Astrocyte of the spinal cord (primary cell): ENCODE data around the gene AIF1L.

Experiments used
- DNase-seq: peaks from one replicate; pipeline ENCODE4 v3.0.0; 2011; ENCODE audit warnings: low read depth, low spot score
- H3K4me3 ChIP-seq: 2 replicates; pipeline ENCODE4 v1.5.1; 2011; ENCODE audit warnings: low read depth, mild to moderate bottlenecking, low read length, moderate library complexity
- CTCF ChIP-seq: IDR thresholded peaks from 2 replicates; pipeline ENCODE4 v1.5.1; 2012; ENCODE audit warnings: low read depth, mild to moderate bottlenecking, low read length, inconsistent platforms
- in situ Hi-C: cut with HindIII; loops from 2 replicates; pipeline ENCODE4 v1.10.0; 2017; ENCODE audit warnings: low sequenced_read_pairs

The AIF1L gene

DNA sequence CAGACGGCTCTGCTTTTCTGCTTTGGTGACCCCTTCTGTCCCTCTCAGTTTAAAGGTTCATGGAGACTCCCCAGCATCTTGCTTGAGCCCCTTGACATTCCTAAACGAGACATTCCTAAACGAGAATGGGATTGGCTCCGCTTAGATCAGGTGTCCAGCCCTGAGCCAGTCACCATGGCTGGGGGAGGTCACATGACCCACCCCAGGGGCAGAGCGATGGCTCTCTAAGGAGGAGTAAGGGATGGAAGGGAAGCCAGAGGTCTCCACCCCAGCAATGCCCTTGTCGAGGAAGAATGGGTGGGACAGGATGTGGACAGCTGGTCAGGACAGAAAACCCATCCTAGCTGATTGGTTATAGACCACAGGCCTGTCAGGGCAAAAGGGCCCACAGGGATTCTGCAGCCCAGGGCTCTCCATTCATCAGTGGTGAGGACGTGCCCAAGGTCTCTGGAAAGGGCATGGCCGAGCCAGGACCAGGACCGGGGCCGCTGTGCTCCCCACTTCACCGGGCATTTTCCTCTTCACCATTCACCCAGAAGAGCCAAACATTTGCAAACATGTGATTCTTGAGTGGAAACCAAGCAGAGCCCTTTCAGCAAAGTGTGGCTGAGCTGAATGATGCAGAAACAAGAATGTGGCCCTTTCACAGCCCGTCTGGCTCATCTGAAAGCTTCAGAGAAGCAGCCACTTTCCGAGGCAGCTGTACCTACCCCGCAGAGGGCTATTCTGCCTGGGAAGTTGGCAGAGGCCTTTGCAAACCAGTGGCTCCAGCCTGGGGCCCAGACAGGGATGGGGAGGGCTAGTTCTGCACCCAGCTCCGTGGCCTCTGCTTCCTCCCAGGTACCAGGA, 19.8 kb upstream of the AIF1L start:
- H3K4me3 ChIP-seq = no peak overlapping the region
- no peak for TF ChIP-seq CTCF
- in situ Hi-C loops = no loop called here
- no peak for DNase-seq

GRCh38 chr9:131078427-131079366, 17.6 kb upstream of the AIF1L start:
- no peak for DNase-seq
- no peak for TF ChIP-seq CTCF
- no peak overlapping the region for H3K4me3 ChIP-seq
- in situ Hi-C loops = no loop called here

- TF ChIP-seq CTCF = no peak
- in situ Hi-C loops = no loop called here
- no peak for DNase-seq
These were observed 15.7 kb upstream of the AIF1L start for GRCh38 chr9:131080589-131080988.

DNA sequence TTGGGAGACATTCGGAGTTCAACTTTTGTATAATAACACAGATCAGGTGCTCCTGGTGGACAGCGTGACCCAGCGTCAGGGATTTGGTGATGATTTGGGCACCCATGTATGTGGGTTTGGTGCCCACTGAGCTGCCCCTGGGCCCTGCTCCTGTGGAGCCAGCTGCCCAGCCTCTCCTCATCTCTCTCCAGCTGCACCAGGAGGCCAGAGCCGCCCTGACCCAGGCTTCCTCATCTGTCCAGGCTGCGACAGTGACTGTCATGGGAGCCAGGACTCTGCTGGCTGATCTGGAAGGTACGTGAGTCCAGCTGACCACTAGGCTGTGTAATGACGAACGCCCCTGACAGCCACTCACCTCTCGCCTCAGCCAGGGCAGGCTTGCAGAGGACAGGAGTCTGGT, 14.5 kb upstream of the AIF1L start:
- no peak for DNase-seq
- TF ChIP-seq CTCF = no peak
- in situ Hi-C loops = no loop called here
- H3K4me3 ChIP-seq = no peak overlapping the region

More at GRCh38 chr9:131080589-131080988, 15.7 kb upstream of the AIF1L start:
- H3K4me3 ChIP-seq = no peak overlapping the region

DNA sequence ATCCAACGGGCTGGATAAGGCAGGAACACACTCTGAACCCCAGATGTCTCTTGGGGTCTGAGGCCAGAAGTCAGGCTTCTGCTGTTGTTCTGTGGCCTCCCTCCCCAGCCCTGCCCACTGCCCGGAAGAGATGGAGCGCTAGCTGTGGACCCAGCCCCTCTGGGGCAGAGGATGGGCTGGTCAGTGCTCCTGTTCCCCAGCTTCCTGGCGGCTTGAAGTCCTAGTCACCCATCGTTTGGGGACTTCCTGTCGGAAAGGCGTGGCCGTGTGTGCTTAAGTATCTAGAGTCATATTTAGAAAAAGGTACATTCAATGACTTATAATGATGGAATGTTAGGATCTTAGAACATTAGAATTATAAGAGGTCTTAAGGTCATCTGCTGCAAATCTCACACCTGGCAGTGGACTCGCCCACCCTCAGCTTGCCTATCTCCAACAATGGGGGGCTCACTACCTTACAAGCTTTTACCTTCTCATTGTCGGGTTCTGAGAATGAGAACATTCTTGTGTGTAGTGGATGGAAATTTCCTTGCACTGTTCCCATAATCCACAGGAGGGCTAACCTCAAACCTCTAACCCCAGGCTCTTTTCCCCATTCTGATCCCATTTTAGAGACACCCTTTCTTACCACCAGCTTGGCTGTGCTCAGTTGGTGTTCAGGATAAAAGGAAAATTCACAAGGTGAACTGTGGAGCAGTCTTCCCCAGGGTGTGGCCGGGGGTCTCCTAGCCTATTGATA, 13.4 kb upstream of the AIF1L start:
- H3K4me3 ChIP-seq = no peak overlapping the region
- no peak for TF ChIP-seq CTCF
- no peak for DNase-seq
- in situ Hi-C loops = no loop called here
